GM21447 (cell line): Measurements from ENCODE around the gene TMEM44.

Experiments used
- ATAC-seq: cut with Tn5 transposase; IDR thresholded peaks from one replicate; pipeline ENCODE4 v1.9.1; 2021; ENCODE audit not compliant: unreplicated experiment

Gene TMEM44

GRCh38 chr3:194582196-194582905, 50.9 kb downstream of the TMEM44 start:
- ATAC-seq, result no peak

- no peak for ATAC-seq
These were observed 54.1 kb downstream of the TMEM44 start for GRCh38 chr3:194579091-194579606.

- no peak for ATAC-seq
These were observed 55.0 kb downstream of the TMEM44 start for GRCh38 chr3:194577986-194578905.

- ATAC-seq, result no peak
These were observed 57.6 kb downstream of the TMEM44 start for GRCh38 chr3:194575484-194576210.

- no peak for ATAC-seq
These were observed 58.4 kb downstream of the TMEM44 start for GRCh38 chr3:194574639-194575483.

- peak; percentile 81 for ATAC-seq
These were observed 59.4 kb downstream of the TMEM44 start for GRCh38 chr3:194573680-194574437.

- no peak for ATAC-seq
These were observed 60.2 kb downstream of the TMEM44 start for GRCh38 chr3:194572944-194573491.

GRCh38 chr3:194572143-194572789, 61.0 kb downstream of the TMEM44 start:
- no peak for ATAC-seq

GRCh38 chr3:194571491-194572142, 61.6 kb downstream of the TMEM44 start:
- no peak for ATAC-seq

- ATAC-seq, result no peak
These were observed 62.3 kb downstream of the TMEM44 start for GRCh38 chr3:194570898-194571297.

- ATAC-seq, result no peak
These were observed 63.0 kb downstream of the TMEM44 start for GRCh38 chr3:194570235-194570634.

- no peak for ATAC-seq
These were observed 64.0 kb downstream of the TMEM44 start for GRCh38 chr3:194569252-194569651.

- ATAC-seq, result no peak
These were observed 67.5 kb downstream of the TMEM44 start for GRCh38 chr3:194565597-194566190.

- no peak for ATAC-seq
These were observed 70.2 kb downstream of the TMEM44 start for GRCh38 chr3:194562986-194563385.

- no peak for ATAC-seq
These were observed 71.8 kb downstream of the TMEM44 start for GRCh38 chr3:194561306-194561974.

- ATAC-seq, result no peak
These were observed 73.2 kb downstream of the TMEM44 start for GRCh38 chr3:194560047-194560446.

GRCh38 chr3:194559530-194559929, 73.7 kb downstream of the TMEM44 start:
- no peak for ATAC-seq
